B cell (primary cell): ENCODE data around the gene CLCA1. TPM values are rescaled to one million over a fixed set of nuclear protein-coding genes. Genes with fewer than 3 reads are reported as not detected.

Experiments
- ATAC-seq: fragments of 200-7000 bp; cut with Tn5 transposase; one replicate; pipeline ENCODE4 v1.10.0; 2021; ENCODE audit warnings: low read depth, mild to moderate bottlenecking, moderate number of reproducible peaks, moderate library complexity
- CTCF ChIA-PET: fragments of 350-600 bp; sonication (Branson Sonifier 250); formaldehyde crosslinking; loops from one replicate; lab custom pipeline; 2021; ENCODE audit warnings: antibody characterized with exemption, inconsistent platforms; lab: Charles Lee
- POLR2A ChIA-PET: fragments of 350-600 bp; sonication (Branson Sonifier 250); formaldehyde crosslinking; loops from one replicate; lab custom pipeline; 2021; ENCODE audit warnings: antibody characterized with exemption; lab: Charles Lee
- DNase-seq: peaks from one replicate; pipeline ENCODE4 v3.0.0; 2013
- H2AFZ ChIP-seq: 2 replicates; pipeline ENCODE4 v1.6.1; 2012; ENCODE audit warnings: mild to moderate bottlenecking, low read depth, low read length; ENCODE audit not compliant: insufficient read depth, poor library complexity, severe bottlenecking
- H3K27ac ChIP-seq, 2 donors: 1 replicate in 1 of 2; 2 replicates in 1 of 2; pipeline ENCODE4 v1.5.1; 2012 to 2013; ENCODE audit warnings: low read length in 2 of 2, mild to moderate bottlenecking in 2 of 2, moderate library complexity in 1 of 2
- H3K27me3 ChIP-seq, 4 experiments: fragments of 200-600 bp in 1 of 4; sonication (generic) in 1 of 4; replicated peaks in 1 of 4; 1 replicate in 2 of 4; 2 replicates in 2 of 4; pipeline versions ENCODE4 v1.6.1 to v1.7.0; 2013 to 2016; ENCODE audit warnings: low read length in 3 of 4, mild to moderate bottlenecking in 2 of 4, mixed read lengths in 1 of 4, moderate library complexity in 1 of 4; ENCODE audit not compliant: insufficient read depth in 4 of 4, control insufficient read depth in 3 of 4; ENCODE audit errors: control extremely low read depth in 1 of 4
- H3K36me3 ChIP-seq, 2 experiments: replicated peaks in 1 of 2; 1 replicate in 1 of 2; 2 replicates in 1 of 2; pipeline versions ENCODE4 v1.6.1 to v1.7.1; 2013; ENCODE audit warnings: low read length in 1 of 2; ENCODE audit not compliant: insufficient read depth in 2 of 2, control insufficient read depth in 1 of 2; ENCODE audit errors: control extremely low read depth in 1 of 2, extremely low read depth in 1 of 2
- H3K4me1 ChIP-seq, 2 donors: fragments of 200-600 bp in 1 of 2; sonication (generic) in 1 of 2; 1 replicate in 1 of 2; 2 replicates in 1 of 2; pipeline versions ENCODE4 v1.5.1 to v1.6.1; 2013 to 2017; ENCODE audit warnings: low read length in 2 of 2; ENCODE audit not compliant: control insufficient read depth in 2 of 2, insufficient read depth in 2 of 2
- H3K4me2 ChIP-seq: replicated peaks from 2 replicates; pipeline ENCODE3; 2012; ENCODE audit warnings: mild to moderate bottlenecking, low read depth, low read length; ENCODE audit not compliant: poor library complexity, severe bottlenecking
- H3K4me3 ChIP-seq, 5 experiments: fragments of 200-600 bp in 1 of 5; sonication (generic) in 1 of 5; 1 replicate in 3 of 5; 2 replicates in 2 of 5; pipeline versions ENCODE4 v1.5.1 to v1.7.0; 2011 to 2016; ENCODE audit warnings: low read length in 4 of 5, mild to moderate bottlenecking in 4 of 5, low read depth in 2 of 5, control low read depth in 1 of 5, moderate library complexity in 1 of 5; ENCODE audit not compliant: insufficient read depth in 1 of 5; ENCODE audit errors: control extremely low read depth in 1 of 5, extremely low read depth in 1 of 5
- H3K79me2 ChIP-seq: fragments of 200-600 bp; sonication (generic); one replicate; pipeline ENCODE4 v1.6.0; 2016; ENCODE audit warnings: low read length; ENCODE audit not compliant: control insufficient read depth, insufficient read depth
- H3K9ac ChIP-seq: fragments of 200-600 bp; sonication (generic); 2 replicates; pipeline ENCODE4 v1.6.1; 2017; ENCODE audit warnings: mild to moderate bottlenecking, low read length, moderate library complexity
- H3K9me3 ChIP-seq, 3 donors: one replicate each; pipeline versions ENCODE4 v1.6.1 to v1.7.1; 2013; ENCODE audit warnings: low read length in 2 of 3; ENCODE audit not compliant: control insufficient read depth in 2 of 3, insufficient read depth in 1 of 3; ENCODE audit errors: control extremely low read depth in 1 of 3
- H4K20me1 ChIP-seq: 2 replicates; pipeline ENCODE4 v1.6.0; 2012; ENCODE audit warnings: mild to moderate bottlenecking, low read length; ENCODE audit not compliant: insufficient read depth, control insufficient read depth, poor library complexity, severe bottlenecking
- H3K27ac Mint-ChIP-seq: one replicate; pipeline ENCODE4 v1.8.0; 2021; ENCODE audit warnings: mixed read lengths
- H3K27me3 Mint-ChIP-seq: one replicate; pipeline ENCODE4 v1.8.0; 2021; ENCODE audit warnings: mixed read lengths
- H3K4me1 Mint-ChIP-seq: one replicate; pipeline ENCODE4 v1.8.0; 2021; ENCODE audit warnings: mixed read lengths
- H3K4me3 Mint-ChIP-seq: one replicate; pipeline ENCODE4 v1.8.0; 2021; ENCODE audit warnings: mixed read lengths
- H3K9me3 Mint-ChIP-seq: one replicate; pipeline ENCODE4 v1.8.0; 2022; ENCODE audit warnings: mixed read lengths; ENCODE audit not compliant: insufficient read depth
- CTCF ChIP-seq: fragments of 200-600 bp; IDR thresholded peaks from one replicate; pipeline ENCODE4 v1.8.0; 2022; ENCODE audit warnings: antibody characterized with exemption, mild to moderate bottlenecking
- EZH2 ChIP-seq: IDR thresholded peaks from 2 replicates; pipeline ENCODE4 v1.6.1; 2012; ENCODE audit warnings: borderline replicate concordance, low read depth, mild to moderate bottlenecking, moderate library complexity, low read length; ENCODE audit not compliant: insufficient read depth, poor library complexity, severe bottlenecking
- WGBS: methylation state at CpG from one replicate; pipeline ENCODE4 v1.1.5; 2013; ENCODE audit warnings: missing lambda C conversion rate; ENCODE audit not compliant: insufficient coverage; 5-methylcytosine and 5-hydroxymethylcytosine counted together
- intact Hi-C: fragments of 100-400 bp; cut with micrococcal nuclease; formaldehyde crosslinking; loops from one replicate; pipeline ENCODE4 v1.10.0; 2022
- polyA plus RNA-seq: library from polyadenylated mRNA; depleted of rRNA; stranded (reverse); fragments of >200 nt; gene quantifications from 2 replicates; pipeline ENCODE4 v1.2.3, GENCODE V29; 2012
- total RNA-seq, 2 donors: library from RNA; stranded (reverse); fragments of 120-200 nt in 1 of 2; gene quantifications; 1 replicate in 1 of 2; 2 replicates in 1 of 2; pipeline versions ENCODE4 v1.2.3 to v1.2.4, GENCODE V29; 2013 to 2022

CLCA1 gene
- total and polyA plus RNA-seq, 2 donors (not counting 1 experiment from before 2014, with no cell fraction given): not detected

- Mint-ChIP-seq H3K4me1 (peaks cover 8% of the 10 kb centered on the region), H3K27ac (no peak overlapping the region), H3K9me3 (no peaks in the 10 kb centered on the region), H3K4me3 (peak overlapping the region; percentile 68), H3K27me3 (peaks cover 28% of the 10 kb centered on the region)
- no peak for TF ChIP-seq EZH2
- peaks cover 0 to 11% (median 4%) of the 10 kb centered on the region in 4 experiments for H3K27me3 ChIP-seq
- peak overlapping the region; percentile 40 for H3K9ac ChIP-seq
- DNase-seq: peak; percentile 65
- H3K4me2 ChIP-seq: peak overlapping the region; percentile 42
- ChIA-PET POLR2A (no interaction called here), CTCF (interaction anchor here (0.8 to 6.7 kb wide), 17 partner anchors 10 to 239 kb away, joined by 3 to 53 read pairs (median 6); partner anchors contain the start of genes CLCA1, ODF2L and SH3GLB1)
- H3K4me1 ChIP-seq: peaks cover 0 to 21% of the 10 kb centered on the region in 2 donors
- WGBS: 43% methylated on average over 2 of the region's 18 CpGs
- intact Hi-C loops: loop anchor here (1.0 to 5.0 kb wide), 2 partner anchors 123 to 329 kb away; no protein-coding TSS in a partner anchor
- no peak overlapping the region for H3K27ac ChIP-seq
- no peaks in the 10 kb centered on the region for H3K79me2 ChIP-seq
- no peaks in the 10 kb centered on the region for H3K36me3 ChIP-seq
- peak overlapping the region; percentile 5 for H2AFZ ChIP-seq
- H3K9me3 ChIP-seq: no peaks in the 10 kb centered on the region
- no peak for ATAC-seq
- no peaks in the 10 kb centered on the region for H4K20me1 ChIP-seq
- peak overlapping the region; percentile 11 to 55 (median 48) for H3K4me3 ChIP-seq
These were observed 34.1 kb downstream of the CLCA1 start for GRCh38 chr1:86502721-86503405.

GRCh38 chr1:86503406-86504136 lies 34.8 kb downstream of the CLCA1 start:
- Histone ChIP-seq H3K79me2 (no peaks in the 10 kb centered on the region), H3K9me3 (no peaks in the 10 kb centered on the region), H3K27ac (no peak overlapping the region), H2AFZ (peak overlapping the region; percentile 9), H3K36me3 (no peaks in the 10 kb centered on the region), H3K4me1 (peaks cover 0 to 21% of the 10 kb centered on the region in 2 donors), H3K9ac (peak overlapping the region; percentile 40), H3K27me3 (peaks cover 0 to 11% (median 4%) of the 10 kb centered on the region in 4 experiments), H3K4me2 (no peak overlapping the region), H4K20me1 (no peaks in the 10 kb centered on the region), H3K4me3 (peak overlapping the region in 1 of 5 experiments; percentile 51)
- ATAC-seq: no peak
- ChIA-PET CTCF (interaction anchor here (2.1 to 6.7 kb wide), 2 partner anchors 121 to 125 kb away, joined by 7 to 53 read pairs; no protein-coding TSS in a partner anchor), POLR2A (no interaction called here)
- WGBS: 73% methylated on average over 17 of the region's 18 CpGs
- H3K27ac Mint-ChIP-seq: no peak overlapping the region
- intact Hi-C loops: loop anchor here (5.0 kb wide), 1 partner anchor 329 kb away; no protein-coding TSS in a partner anchor
- TF ChIP-seq EZH2 (no peak), CTCF (no peak)
- no peaks in the 10 kb centered on the region for H3K9me3 Mint-ChIP-seq
- no peak overlapping the region for H3K4me3 Mint-ChIP-seq
- H3K4me1 Mint-ChIP-seq: peaks cover 8% of the 10 kb centered on the region
- DNase-seq: peak; percentile 22
- peaks cover 28% of the 10 kb centered on the region for H3K27me3 Mint-ChIP-seq
